Tibial nerve (tissue), 4 donors: ENCODE results near the gene SLC38A10. TPM values are rescaled to one million over a fixed set of nuclear protein-coding genes. Genes with fewer than 3 reads are reported as not detected.

Experiments
- DNase-seq, 2 donors: peaks; one replicate each; pipeline ENCODE4 v3.0.0-alpha.2; 2019; ENCODE audit warnings: low spot score in 2 of 2
- H3K27ac ChIP-seq, 4 donors: fragments of 200-600 bp; sonication (generic) in 3 of 4; one replicate each; pipeline ENCODE4 v1.5.1; 2017 to 2019; ENCODE audit warnings: mild to moderate bottlenecking in 1 of 4
- H3K27me3 ChIP-seq, 2 donors: fragments of 200-600 bp; sonication (generic) in 1 of 2; one replicate each; pipeline versions ENCODE4 v1.5.1 to v1.6.0; 2017 to 2019
- H3K36me3 ChIP-seq, 3 donors: fragments of 200-600 bp; sonication (generic); one replicate each; pipeline ENCODE4 v1.5.1; 2018 to 2019
- H3K4me1 ChIP-seq, 4 donors: fragments of 200-600 bp; sonication (generic) in 3 of 4; one replicate each; pipeline ENCODE4 v1.5.1; 2017 to 2019
- H3K4me3 ChIP-seq, 4 donors: fragments of 200-600 bp; sonication (generic) in 3 of 4; one replicate each; pipeline ENCODE4 v1.5.1; 2017 to 2019; ENCODE audit warnings: mild to moderate bottlenecking in 1 of 4, moderate library complexity in 1 of 4
- H3K9me3 ChIP-seq, 4 donors: fragments of 200-600 bp; sonication (generic) in 3 of 4; one replicate each; pipeline ENCODE4 v1.5.1; 2017 to 2019
- CTCF ChIP-seq, 5 experiments: fragments of 200-600 bp in 3 of 5; fragments of 450-650 bp in 2 of 5; sonication (generic) in 3 of 5; IDR thresholded peaks; one replicate each; pipeline ENCODE4 v1.5.1; 2016 to 2019; ENCODE audit warnings: antibody characterized with exemption in 5 of 5, mild to moderate bottlenecking in 3 of 5, moderate library complexity in 2 of 5
- EP300 ChIP-seq, 2 donors: sonication (generic); formaldehyde crosslinking; IDR thresholded peaks; one replicate each; pipeline ENCODE4 v1.6.1; 2017; ENCODE audit warnings: antibody characterized with exemption in 2 of 2, mild to moderate bottlenecking in 1 of 2
- POLR2A ChIP-seq, 2 donors: fragments of 450-650 bp; IDR thresholded peaks; one replicate each; pipeline ENCODE4 v1.6.1; 2017; ENCODE audit warnings: antibody characterized with exemption in 2 of 2, mild to moderate bottlenecking in 2 of 2, moderate library complexity in 2 of 2
- WGBS, 2 donors: methylation state at CpG; one replicate each; pipeline ENCODE4 v1.1.5; 2018; 5-methylcytosine and 5-hydroxymethylcytosine counted together
- total RNA-seq, 4 donors: library from RNA; depleted of rRNA; stranded (reverse); fragments of >200 nt; gene quantifications; one replicate each; pipeline ENCODE4 v1.1.0, GENCODE V29; 2016

SLC38A10 gene
- total RNA-seq, 4 donors from 2014 or later: 80.0 to 149 (median 123) TPM

- H3K36me3 ChIP-seq: peaks cover 0 to 46% (median 0%) of the 10 kb centered on the region in 3 donors
- H3K9me3 ChIP-seq: no peaks in the 10 kb centered on the region
- no peak overlapping the region for H3K4me3 ChIP-seq
- DNase-seq: no peak
- 95% methylated on average over 21 of the region's 21 CpGs for WGBS, 2 donors
- no peak overlapping the region for H3K27ac ChIP-seq
- H3K27me3 ChIP-seq: no peaks in the 10 kb centered on the region
- TF ChIP-seq POLR2A (IDR thresholded peaks at IDR 0.05) (no peak), CTCF (IDR thresholded peaks at IDR 0.05) (no peak), EP300 (IDR thresholded peaks at IDR 0.05) (no peak)
- peaks cover 0 to 62% (median 35%) of the 10 kb centered on the region in 4 donors for H3K4me1 ChIP-seq
Observed at GRCh38 chr17:81289627-81290026, 5.5 kb downstream of the SLC38A10 start.

GRCh38 chr17:81288715-81289114 lies 6.4 kb downstream of the SLC38A10 start:
- no peaks in the 10 kb centered on the region for H3K27me3 ChIP-seq
- DNase-seq: no peak
- no peaks in the 10 kb centered on the region for H3K9me3 ChIP-seq
- H3K4me1 ChIP-seq: peaks cover 0 to 57% (median 31%) of the 10 kb centered on the region in 4 donors
- TF ChIP-seq EP300 (IDR thresholded peaks at IDR 0.05) (no peak), POLR2A (IDR thresholded peaks at IDR 0.05) (no peak), CTCF (IDR thresholded peaks at IDR 0.05) (no peak)
- WGBS, 2 donors: 87 to 90% methylated on average over 8 of the region's 8 CpGs
- H3K27ac ChIP-seq: no peak overlapping the region
- no peak overlapping the region for H3K4me3 ChIP-seq
- H3K36me3 ChIP-seq: peaks cover 0 to 46% (median 0%) of the 10 kb centered on the region in 3 donors

- Histone ChIP-seq H3K9me3 (no peaks in the 10 kb centered on the region), H3K27ac (peak overlapping the region in 1 of 4 donors; percentile 22), H3K4me1 (peaks cover 0 to 49% (median 26%) of the 10 kb centered on the region in 4 donors), H3K27me3 (no peaks in the 10 kb centered on the region), H3K36me3 (peaks cover 0 to 52% (median 0%) of the 10 kb centered on the region in 3 donors), H3K4me3 (no peak overlapping the region)
- TF ChIP-seq EP300 (IDR thresholded peaks at IDR 0.05) (no peak), POLR2A (IDR thresholded peaks at IDR 0.05) (no peak), CTCF (IDR thresholded peaks at IDR 0.05) (no peak)
- DNase-seq: no peak
- WGBS, 2 donors: 76% methylated on average over 16 of the region's 16 CpGs
Observed at GRCh38 chr17:81287741-81288430, 7.2 kb downstream of the SLC38A10 start.

- Histone ChIP-seq H3K4me3 (no peak overlapping the region), H3K4me1 (peaks cover 0 to 42% (median 23%) of the 10 kb centered on the region in 4 donors), H3K27ac (peak overlapping the region in 1 of 4 donors; percentile 60), H3K36me3 (peaks cover 0 to 60% (median 0%) of the 10 kb centered on the region in 3 donors), H3K9me3 (no peaks in the 10 kb centered on the region), H3K27me3 (no peaks in the 10 kb centered on the region)
- DNase-seq: no peak
- TF ChIP-seq CTCF (IDR thresholded peaks at IDR 0.05): no peak
- no peak for TF ChIP-seq POLR2A (IDR thresholded peaks at IDR 0.05)
- TF ChIP-seq EP300 (IDR thresholded peaks at IDR 0.05): no peak
- WGBS, 2 donors: 93 to 94% methylated on average over 21 of the region's 21 CpGs
Observed at GRCh38 chr17:81287152-81287551, 8.0 kb downstream of the SLC38A10 start.

GRCh38 chr17:81286491-81287145 lies 8.5 kb downstream of the SLC38A10 start:
- Histone ChIP-seq H3K27ac (peak overlapping the region in 3 of 4 donors; percentile 60 to 84 (median 77)), H3K9me3 (no peaks in the 10 kb centered on the region), H3K27me3 (no peaks in the 10 kb centered on the region), H3K4me3 (no peak overlapping the region), H3K36me3 (peaks cover 0 to 65% (median 0%) of the 10 kb centered on the region in 3 donors), H3K4me1 (peaks cover 0 to 36% (median 20%) of the 10 kb centered on the region in 4 donors)
- no peak for TF ChIP-seq POLR2A (IDR thresholded peaks at IDR 0.05)
- TF ChIP-seq EP300 (IDR thresholded peaks at IDR 0.05): no peak
- no peak for TF ChIP-seq CTCF (IDR thresholded peaks at IDR 0.05)
- no peak for DNase-seq
- WGBS, 2 donors: 94% methylated on average over 14 to 23 of the region's 23 CpGs
